Hematopoietic multipotent progenitor cell treated with erythropoietin and hydrocortisone succinate and interleukin-3 and kit ligand, for 4 days (in vitro differentiated cells): ENCODE results near the gene NDOR1.

Experiments used
- DNase-seq: peaks from one replicate; pipeline ENCODE4 v3.0.0-alpha.2; 2015

The NDOR1 gene

GRCh38 chr9:137199411-137200121 is 5.9 kb upstream of the NDOR1 start:
- no peak for DNase-seq

DNA sequence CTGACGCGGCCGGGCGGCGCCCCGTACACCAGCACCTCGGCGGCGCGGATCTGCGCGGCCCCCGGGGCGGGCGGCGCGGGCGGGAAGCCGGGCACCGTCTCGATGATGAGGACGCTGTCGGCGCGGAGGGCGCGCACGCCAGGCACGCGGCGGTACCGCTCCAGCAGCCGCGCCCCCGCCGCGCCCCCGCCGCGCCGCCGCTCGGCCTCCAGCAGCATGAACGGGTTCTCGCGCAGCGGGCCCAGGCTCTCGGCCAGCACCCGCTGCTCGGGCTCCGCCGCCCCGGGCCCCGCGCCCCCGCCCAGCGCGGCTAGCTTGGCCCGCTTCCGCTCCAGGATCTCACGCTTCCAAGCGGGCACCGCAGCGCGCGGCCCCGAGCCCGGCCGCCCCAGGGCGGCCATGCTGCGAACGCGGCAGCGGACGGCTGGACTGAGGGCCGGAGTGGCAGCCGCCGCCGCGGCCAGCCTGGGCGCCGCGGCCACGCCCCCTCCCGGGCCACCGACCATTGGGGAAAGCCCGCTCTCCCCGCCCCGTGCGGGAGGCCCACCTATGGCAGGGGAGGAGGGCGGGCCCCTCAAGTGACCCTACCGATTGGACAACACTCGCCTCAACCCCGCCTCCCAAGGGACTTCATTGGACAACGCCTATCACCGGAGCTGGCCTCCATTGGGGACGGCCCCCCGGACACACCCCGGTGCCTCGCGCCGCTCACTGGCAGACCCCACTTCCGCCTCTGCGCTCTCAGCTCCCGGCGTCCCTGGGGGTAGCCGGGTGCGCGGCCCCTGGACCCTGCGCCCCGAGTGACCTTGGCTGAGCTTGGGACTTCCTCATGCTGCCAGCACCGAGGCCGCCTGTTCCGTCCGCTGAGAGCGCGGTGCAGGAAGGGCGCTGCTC is 4.9 kb upstream of the NDOR1 start, which contains the start of gene TPRN:
TPRN (minus strand) TSS at position 431 of the 894 bp plus-strand sequence; CDS start at position 401, 30 bp downstream.
- peak; percentile 100 for DNase-seq

- DNase-seq = no peak
Measured at GRCh38 chr9:137201205-137201868, 4.2 kb upstream of the NDOR1 start.

- no peak for DNase-seq
Measured at GRCh38 chr9:137202966-137203365, 2.5 kb upstream of the NDOR1 start.

- DNase-seq = no peak
Measured at GRCh38 chr9:137204731-137205125, 772 bp upstream of the NDOR1 start.

- no peak for DNase-seq
Measured at GRCh38 chr9:137206602-137207001, 1.1 kb downstream of the NDOR1 start.

GRCh38 chr9:137211532-137211931 is 6.0 kb downstream of the NDOR1 start:
- no peak for DNase-seq

GRCh38 chr9:137212520-137212919 is 7.0 kb downstream of the NDOR1 start:
- no peak for DNase-seq

- no peak for DNase-seq
Measured at GRCh38 chr9:137213160-137214060, 7.9 kb downstream of the NDOR1 start.

GRCh38 chr9:137214620-137215019 is 9.1 kb downstream of the NDOR1 start:
- DNase-seq = no peak

GRCh38 chr9:137215196-137215986 is 9.9 kb downstream of the NDOR1 start:
- no peak for DNase-seq

- no peak for DNase-seq
Measured at GRCh38 chr9:137216188-137216965, 10.9 kb downstream of the NDOR1 start.

GRCh38 chr9:137217276-137218211 is 12.0 kb downstream of the NDOR1 start:
- DNase-seq = no peak

- no peak for DNase-seq
Measured at GRCh38 chr9:137218212-137218753, 12.8 kb downstream of the NDOR1 start.

DNA sequence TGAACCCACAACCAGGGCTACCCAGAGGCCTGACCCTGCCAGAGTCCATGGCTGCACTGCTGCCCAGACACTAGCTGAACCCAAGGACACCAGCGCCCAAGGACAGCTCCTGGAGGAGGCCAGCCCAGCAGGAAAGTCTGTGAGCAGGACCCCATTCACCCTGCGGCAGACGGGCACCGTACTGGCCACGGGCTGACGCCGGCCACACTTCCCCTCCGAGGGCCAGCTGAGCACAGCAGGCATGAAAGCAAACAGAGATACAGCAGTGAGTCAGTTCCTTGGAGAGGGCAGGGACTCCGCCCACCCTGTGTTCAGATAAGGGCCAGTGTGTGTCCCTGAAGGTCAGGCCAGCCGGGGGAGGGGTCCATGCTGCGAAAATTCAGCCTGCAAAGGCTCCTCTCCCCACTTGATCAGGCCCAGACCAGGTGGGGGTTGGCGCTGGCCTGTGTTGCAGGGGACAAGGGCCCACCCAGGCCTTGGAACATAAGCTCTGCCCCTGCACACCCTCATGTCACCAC is 13.3 kb downstream of the NDOR1 start:
- DNase-seq = peak; percentile 88

DNA sequence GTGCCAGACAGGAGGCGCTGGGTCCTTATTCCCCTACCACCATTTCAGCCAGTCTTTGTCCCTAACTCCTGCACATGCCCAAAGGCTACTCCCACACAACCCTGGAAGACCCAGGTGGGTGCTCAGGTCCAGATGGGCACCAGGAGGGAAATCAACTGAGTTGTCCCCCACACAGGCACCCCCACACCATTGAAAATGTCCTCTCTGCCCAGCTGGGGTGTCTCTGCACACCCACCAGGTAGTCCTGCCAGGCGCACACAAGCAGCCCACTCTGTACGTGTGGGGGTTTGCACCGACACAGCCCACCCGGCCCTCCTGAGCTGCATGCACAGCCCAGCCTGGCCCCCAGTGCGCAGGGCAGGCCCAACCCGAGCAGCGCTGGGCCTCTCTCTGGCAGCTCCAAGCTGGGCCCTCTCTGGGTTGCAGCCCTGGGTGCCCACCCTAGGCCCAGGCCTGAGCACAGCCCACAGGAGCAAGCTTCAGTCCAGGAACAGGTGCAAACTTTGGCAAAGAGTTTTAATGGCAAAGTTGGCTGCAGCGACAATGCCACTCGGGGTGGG is 14.3 kb downstream of the NDOR1 start:
- no peak for DNase-seq

- DNase-seq = no peak
Measured at GRCh38 chr9:137220317-137221094, 15.0 kb downstream of the NDOR1 start.

- no peak for DNase-seq
Measured at GRCh38 chr9:137221095-137221505, 15.6 kb downstream of the NDOR1 start.
